Endothelial cell of umbilical vein (primary cell): ENCODE results near the gene GSTM3. TPM values are rescaled to one million over a fixed set of nuclear protein-coding genes. Genes with fewer than 3 reads are reported as not detected.

ENCODE experiments used
- BruUV-seq: library from RNA; stranded (reverse); fragments of 400-500 nt; replicated peaks from 2 replicates; lab custom pipeline; 2021; lab: Mats Ljungman, UMichigan
- CTCF ChIA-PET: fragments of 300-600, 350-600 bp; sonication (Branson Sonifier 250); formaldehyde crosslinking; loops from one replicate; lab custom pipeline; 2021; ENCODE audit warnings: antibody characterized with exemption, inconsistent platforms; lab: Charles Lee
- POLR2A ChIA-PET: fragments of 300-600, 350-600 bp; sonication (Branson Sonifier 250); formaldehyde crosslinking; loops from one replicate; lab custom pipeline; 2021; ENCODE audit warnings: antibody characterized with exemption, inconsistent platforms; lab: Charles Lee
- DNase-seq: peaks from one replicate; pipeline ENCODE4 v3.0.0-alpha.2; 2011; ENCODE audit warnings: low read depth, low spot score
- FAIRE-seq: peaks from 2 replicates; lab custom pipeline; 2011; peaks lifted over from hg19 to GRCh38; lab: Jason Lieb, UNC
- H2AFZ ChIP-seq: 2 replicates; pipeline ENCODE4 v1.6.0; 2012; ENCODE audit warnings: low read depth, low read length, control low read depth, inconsistent platforms
- H3K27ac ChIP-seq: 2 replicates; pipeline ENCODE4 v1.5.1; 2011; ENCODE audit warnings: low read depth, mild to moderate bottlenecking, control low read depth, low read length, moderate library complexity; ENCODE audit not compliant: insufficient read depth
- H3K27me3 ChIP-seq, 2 experiments: 2 replicates each; pipeline versions ENCODE4 v1.6.0 to v1.6.1; 2011; ENCODE audit warnings: low read length in 2 of 2, mixed read lengths in 1 of 2; ENCODE audit not compliant: control insufficient read depth in 2 of 2, insufficient read depth in 2 of 2
- H3K36me3 ChIP-seq, 2 experiments: 2 replicates in 1 of 2; 3 replicates in 1 of 2; pipeline ENCODE4 v1.5.1; 2011; ENCODE audit warnings: low read length in 2 of 2, mild to moderate bottlenecking in 1 of 2, moderate library complexity in 1 of 2; ENCODE audit not compliant: control insufficient read depth in 2 of 2, insufficient read depth in 2 of 2; ENCODE audit errors: extremely low read depth in 1 of 2
- H3K4me1 ChIP-seq: 3 replicates; pipeline ENCODE4 v1.5.1; 2011; ENCODE audit warnings: mild to moderate bottlenecking, low read length; ENCODE audit not compliant: control insufficient read depth, insufficient read depth; ENCODE audit errors: extremely low read depth
- H3K4me2 ChIP-seq: 2 replicates; pipeline ENCODE4 v1.6.1; 2011; ENCODE audit warnings: low read length, control low read depth, mixed read lengths; ENCODE audit not compliant: insufficient read depth
- H3K4me3 ChIP-seq, 3 experiments: fragments of 200-600 bp in 1 of 3; sonication (generic), shearing (Covaris generic) in 1 of 3; replicated peaks in 1 of 3; 2 replicates each; pipeline ENCODE4 v1.5.1; 2011 to 2016; ENCODE audit warnings: control low read depth in 3 of 3, low read length in 3 of 3, mild to moderate bottlenecking in 2 of 3, inconsistent platforms in 1 of 3, low read depth in 1 of 3, moderate library complexity in 1 of 3; ENCODE audit not compliant: insufficient read depth in 1 of 3
- H3K79me2 ChIP-seq: 2 replicates; pipeline ENCODE4 v1.6.0; 2012; ENCODE audit warnings: low read length, inconsistent platforms; ENCODE audit not compliant: control insufficient read depth, insufficient read depth
- H3K9ac ChIP-seq: replicated peaks from 2 replicates; pipeline ENCODE3; 2011; ENCODE audit warnings: low read length, control low read depth; ENCODE audit not compliant: insufficient read depth; ENCODE audit errors: extremely low read depth
- H3K9me1 ChIP-seq: replicated peaks from 3 replicates; pipeline ENCODE4 v1.6.0; 2011; ENCODE audit warnings: mild to moderate bottlenecking, low read length; ENCODE audit not compliant: control insufficient read depth, insufficient read depth; ENCODE audit errors: extremely low read depth
- H3K9me3 ChIP-seq: replicated peaks from 2 replicates; pipeline ENCODE4 v1.5.1; 2012; ENCODE audit warnings: low read length, inconsistent platforms; ENCODE audit not compliant: control insufficient read depth, insufficient read depth
- H4K20me1 ChIP-seq: replicated peaks from 2 replicates; pipeline ENCODE3; 2011; ENCODE audit warnings: mild to moderate bottlenecking, low read length; ENCODE audit not compliant: control insufficient read depth, insufficient read depth; ENCODE audit errors: extremely low read depth
- CTCF ChIP-seq, 2 donors: IDR thresholded peaks; 1 replicate in 1 of 2; 2 replicates in 1 of 2; pipeline ENCODE4 v1.5.1; 2011; ENCODE audit warnings: low read length in 2 of 2, mild to moderate bottlenecking in 2 of 2, moderate library complexity in 2 of 2, control low read depth in 1 of 2, inconsistent platforms in 1 of 2, low read depth in 1 of 2; ENCODE audit not compliant: insufficient read depth in 1 of 2; ENCODE audit errors: extremely low read depth in 1 of 2
- EZH2 ChIP-seq: IDR thresholded peaks from 2 replicates; pipeline ENCODE4 v1.6.1; 2012; ENCODE audit warnings: borderline replicate concordance, low read depth, mild to moderate bottlenecking, moderate library complexity, low read length, inconsistent platforms; ENCODE audit not compliant: severe bottlenecking
- FOS ChIP-seq: IDR thresholded peaks from 2 replicates; pipeline ENCODE4 v1.6.1; 2011; ENCODE audit warnings: mild to moderate bottlenecking, low read length, moderate library complexity, borderline replicate concordance; ENCODE audit not compliant: insufficient read depth
- GATA2 ChIP-seq: IDR thresholded peaks from 2 replicates; pipeline ENCODE4 v1.7.0; 2011; ENCODE audit warnings: low read depth, mild to moderate bottlenecking, moderate library complexity, mixed read lengths, low read length; ENCODE audit not compliant: insufficient read length, insufficient read depth
- JUN ChIP-seq: IDR thresholded peaks from 2 replicates; pipeline ENCODE4 v1.6.1; 2011; ENCODE audit warnings: borderline replicate concordance, low read depth; ENCODE audit not compliant: insufficient read length, insufficient read depth
- MYC ChIP-seq: IDR thresholded peaks from one replicate; pipeline ENCODE4 v1.6.1; 2011; ENCODE audit warnings: mild to moderate bottlenecking, low read depth, low read length
- POLR2A ChIP-seq: IDR thresholded peaks from 2 replicates; pipeline ENCODE4 v1.6.1; 2012; ENCODE audit warnings: low read depth, mild to moderate bottlenecking, control low read depth, low read length
- POLR2AphosphoS5 ChIP-seq: IDR thresholded peaks from 2 replicates; pipeline ENCODE4 v1.6.1; 2012; ENCODE audit warnings: low read depth, mild to moderate bottlenecking, control low read depth, low read length, moderate library complexity; ENCODE audit not compliant: insufficient read depth
- dilution Hi-C: fragments of 300-500 bp; cut with MboI; formaldehyde crosslinking; loops from one replicate; pipeline ENCODE4 v1.15.0; 2019; ENCODE audit warnings: low sequenced_read_pairs; ENCODE audit not compliant: extremely low pct_ligation_motif_present
- intact Hi-C: fragments of 100-400 bp; cut with micrococcal nuclease; formaldehyde crosslinking; loops from one replicate; pipeline ENCODE4 v1.10.0; 2022
- polyA plus RNA-seq, 4 experiments: library from polyadenylated mRNA; depleted of rRNA in 3 of 4; stranded (reverse) in 3 of 4; unstranded in 1 of 4; fragments of >200 nt; gene quantifications; 2 replicates each; pipeline versions ENCODE4 v1.2.1 to v1.2.3, GENCODE V29; 2011 to 2012; ENCODE audit warnings: missing spikeins in 1 of 4
- total RNA-seq: library from RNA; stranded (reverse); gene quantifications from 2 replicates; pipeline ENCODE4 v1.2.3, GENCODE V29; 2021
- TF ChIP-seq, protein P1 (sequence below): IDR thresholded peaks from 2 replicates; pipeline ENCODE4 v1.6.1; 2011; ENCODE audit not compliant: insufficient read depth, insufficient read length

Gene GSTM3
- total and polyA plus RNA-seq, 2 donors (not counting 3 experiments of a cell fraction or from before 2014, with no cell fraction given): 27.9 to 52.0 TPM

DNA sequence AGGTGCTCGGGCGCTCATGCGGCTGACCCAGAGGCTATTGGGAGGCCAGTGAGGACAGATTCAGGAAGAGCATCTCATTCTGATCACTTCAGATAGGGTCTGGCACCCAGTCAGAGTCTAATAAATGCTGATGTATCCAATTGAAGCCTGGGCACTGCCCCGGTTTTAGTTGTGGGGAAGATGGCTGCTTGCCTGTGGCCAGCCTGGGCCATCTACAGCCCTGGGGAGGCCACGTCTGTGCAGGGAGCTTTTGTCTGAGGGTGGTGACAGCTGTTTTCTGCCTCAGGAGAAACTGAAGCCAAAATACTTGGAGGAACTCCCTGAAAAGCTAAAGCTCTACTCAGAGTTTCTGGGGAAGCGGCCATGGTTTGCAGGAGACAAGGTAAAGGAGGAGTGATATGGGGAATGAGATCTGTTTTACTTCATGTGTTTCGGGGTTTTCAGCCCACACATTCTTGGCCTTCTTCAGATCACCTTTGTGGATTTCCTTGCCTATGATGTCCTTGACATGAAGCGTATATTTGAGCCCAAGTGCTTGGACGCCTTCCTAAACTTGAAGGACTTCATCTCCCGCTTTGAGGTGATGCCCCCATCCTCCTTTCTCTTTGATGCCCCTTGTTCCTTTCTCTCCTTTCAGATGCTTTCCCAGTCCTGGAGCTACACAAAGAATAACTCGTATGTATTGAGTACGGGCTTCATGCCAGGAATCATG is 26.0 kb downstream of the GSTM3 start:
- no TSS peak for BruUV-seq
- ChIA-PET POLR2A (no interaction called here), CTCF (interaction anchor here (1.6 kb wide), 1 partner anchor 59 kb away, joined by 3 read pairs; no protein-coding TSS in a partner anchor)
- dilution Hi-C loops (no loop called here), intact Hi-C loops (no loop called here)
- no peak for TF ChIP-seq GATA2
- no peak for TF ChIP-seq POLR2AphosphoS5
- TF ChIP-seq EZH2: no peak
- TF ChIP-seq JUN: no peak
- TF ChIP-seq FOS: no peak
- no peak for TF ChIP-seq CTCF (IDR thresholded peaks at IDR 0.05; ENCODE audit: extremely low read depth in 1 of 2, insufficient read depth in 1 of 2, low read depth in 1 of 2, low read length in 2 of 2)
- no peak for TF ChIP-seq POLR2A
- no peak for TF ChIP-seq MYC
- TF ChIP-seq, protein P1, sequence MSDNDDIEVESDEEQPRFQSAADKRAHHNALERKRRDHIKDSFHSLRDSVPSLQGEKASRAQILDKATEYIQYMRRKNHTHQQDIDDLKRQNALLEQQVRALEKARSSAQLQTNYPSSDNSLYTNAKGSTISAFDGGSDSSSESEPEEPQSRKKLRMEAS: no peak
- FAIRE-seq: no peak
- Histone ChIP-seq H3K9ac (no peak overlapping the region), H4K20me1 (no peaks in the 10 kb centered on the region), H3K4me3 (no peak overlapping the region), H3K4me2 (no peak overlapping the region), H3K9me3 (no peaks in the 10 kb centered on the region), H3K4me1 (peaks cover 8% of the 10 kb centered on the region), H3K79me2 (no peaks in the 10 kb centered on the region), H3K27ac (no peak overlapping the region), H3K9me1 (no peaks in the 10 kb centered on the region), H3K36me3 (no peaks in the 10 kb centered on the region), H3K27me3 (no peaks in the 10 kb centered on the region), H2AFZ (no peak overlapping the region)
- no peak for DNase-seq
